Duodenal mucosa (tissue), 2 donors: ENCODE results near the gene ZBTB46.

ENCODE experiments used
- H3K27ac ChIP-seq: one replicate; pipeline ENCODE4 v1.7.0; 2013; ENCODE audit warnings: low read depth, low read length
- H3K27me3 ChIP-seq, 2 donors: one replicate each; pipeline ENCODE4 v1.7.0; 2013; ENCODE audit warnings: low read length in 2 of 2, control low read depth in 1 of 2; ENCODE audit not compliant: insufficient read depth in 2 of 2, control insufficient read depth in 1 of 2
- H3K36me3 ChIP-seq, 2 donors: one replicate each; pipeline ENCODE4 v1.7.0; 2013; ENCODE audit warnings: low read length in 2 of 2, control low read depth in 1 of 2; ENCODE audit not compliant: insufficient read depth in 2 of 2, control insufficient read depth in 1 of 2
- H3K4me1 ChIP-seq, 2 donors: one replicate each; pipeline ENCODE4 v1.7.0; 2013; ENCODE audit warnings: low read length in 2 of 2, control low read depth in 1 of 2; ENCODE audit not compliant: insufficient read depth in 2 of 2, control insufficient read depth in 1 of 2
- H3K4me3 ChIP-seq, 2 donors: one replicate each; pipeline ENCODE4 v1.7.0; 2013; ENCODE audit warnings: low read length in 2 of 2, low read depth in 1 of 2
- H3K9ac ChIP-seq, 2 donors: one replicate each; pipeline ENCODE4 v1.7.0; 2013; ENCODE audit warnings: low read length in 2 of 2, low read depth in 1 of 2
- H3K9me3 ChIP-seq, 2 donors: one replicate each; pipeline ENCODE4 v1.7.0; 2013; ENCODE audit warnings: low read length in 2 of 2, control low read depth in 1 of 2; ENCODE audit not compliant: control insufficient read depth in 1 of 2

ZBTB46 gene

GRCh38 chr20:63741354-63741675 is 89.7 kb downstream of the ZBTB46 start:
- H3K4me3 ChIP-seq: peak overlapping the region in 1 of 2 donors; percentile 62
- no peak overlapping the region for H3K9ac ChIP-seq
- H3K27me3 ChIP-seq: no peaks in the 10 kb centered on the region
- H3K36me3 ChIP-seq: peaks cover 0 to 4% of the 10 kb centered on the region in 2 donors
- no peaks in the 10 kb centered on the region for H3K9me3 ChIP-seq
- H3K4me1 ChIP-seq: peaks cover 16 to 35% of the 10 kb centered on the region in 2 donors
- H3K27ac ChIP-seq: no peak overlapping the region

- Histone ChIP-seq H3K9me3 (no peaks in the 10 kb centered on the region), H3K4me1 (peaks cover 21 to 40% of the 10 kb centered on the region in 2 donors), H3K36me3 (peaks cover 0 to 6% of the 10 kb centered on the region in 2 donors), H3K4me3 (peak overlapping the region; percentile 62 to 65), H3K9ac (peak overlapping the region; percentile 65 to 70), H3K27ac (peak overlapping the region; percentile 75), H3K27me3 (no peaks in the 10 kb centered on the region)
Observed at GRCh38 chr20:63740627-63741353, 90.3 kb downstream of the ZBTB46 start.

DNA sequence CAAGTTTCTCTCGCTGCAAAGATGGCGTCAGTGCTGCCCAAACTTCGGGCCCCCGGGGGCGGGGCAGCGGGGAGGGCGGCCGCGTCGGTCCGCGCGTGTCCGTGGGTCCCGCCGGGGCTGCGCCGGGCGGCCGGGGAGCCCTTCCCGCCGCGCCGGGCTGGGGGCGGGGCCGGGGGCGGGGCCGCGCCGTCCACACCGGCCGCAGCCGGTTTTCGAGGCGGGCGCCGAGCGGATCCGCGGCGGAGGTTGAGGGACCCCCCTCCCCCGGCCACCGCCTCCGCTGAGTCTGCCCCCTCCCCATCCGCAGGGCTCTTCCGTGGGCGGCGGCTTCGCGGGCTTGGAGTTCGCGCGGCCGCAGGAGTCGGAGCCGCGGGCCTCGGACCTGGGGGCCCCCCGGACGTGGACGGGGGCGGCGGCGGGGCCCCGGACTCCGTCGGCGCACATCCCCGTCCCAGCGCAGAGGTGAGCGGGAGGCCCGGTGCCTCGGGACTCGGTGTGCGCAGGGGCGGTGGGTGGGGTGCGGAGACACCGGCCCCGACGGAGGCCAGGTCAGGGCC is 90.9 kb downstream of the ZBTB46 start:
- Histone ChIP-seq H3K9ac (peak overlapping the region; percentile 65 to 70), H3K4me1 (peaks cover 24 to 45% of the 10 kb centered on the region in 2 donors), H3K9me3 (no peaks in the 10 kb centered on the region), H3K4me3 (peak overlapping the region; percentile 62 to 65), H3K36me3 (peaks cover 0 to 13% of the 10 kb centered on the region in 2 donors), H3K27ac (peak overlapping the region; percentile 75), H3K27me3 (no peaks in the 10 kb centered on the region)

- peak within 1 kb of the TSS; percentile 65 to 70 for H3K9ac ChIP-seq
- peaks cover 0 to 20% of the 10 kb centered on the region in 2 donors for H3K36me3 ChIP-seq
- no peaks in the 10 kb centered on the region for H3K27me3 ChIP-seq
- H3K27ac ChIP-seq: peak within 1 kb of the TSS; percentile 75
- peaks cover 24 to 45% of the 10 kb centered on the region in 2 donors for H3K4me1 ChIP-seq
- no peaks in the 10 kb centered on the region for H3K9me3 ChIP-seq
- peak within 1 kb of the TSS; percentile 62 to 65 for H3K4me3 ChIP-seq
Observed at GRCh38 chr20:63739130-63740069, 91.7 kb downstream of the ZBTB46 start, which contains the start of gene SLC2A4RG. TSS of gene SLC2A4RG (plus strand) at chr20:63739776. CDS start at chr20:63739913, 137 bp downstream.

DNA sequence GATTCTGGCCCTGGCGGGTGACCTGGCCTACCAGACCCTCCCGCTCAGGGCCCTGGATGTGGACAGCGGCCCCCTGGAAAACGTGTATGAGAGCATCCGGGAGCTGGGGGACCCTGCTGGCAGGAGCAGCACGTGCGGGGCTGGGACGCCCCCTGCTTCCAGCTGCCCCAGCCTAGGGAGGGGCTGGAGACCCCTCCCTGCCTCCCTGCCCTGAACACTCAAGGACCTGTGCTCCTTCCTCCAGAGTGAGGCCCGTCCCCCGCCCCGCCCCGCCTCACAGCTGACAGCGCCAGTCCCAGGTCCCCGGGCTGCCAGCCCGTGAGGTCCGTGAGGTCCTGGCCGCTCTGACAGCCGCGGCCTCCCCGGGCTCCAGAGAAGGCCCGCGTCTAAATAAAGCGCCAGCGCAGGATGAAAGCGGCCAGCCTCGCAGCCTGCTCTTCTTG is 92.4 kb downstream of the ZBTB46 start:
- Histone ChIP-seq H3K27ac (peak overlapping the region; percentile 66), H3K4me1 (peaks cover 24 to 45% of the 10 kb centered on the region in 2 donors), H3K4me3 (peak overlapping the region; percentile 40 to 47), H3K36me3 (peaks cover 6 to 27% of the 10 kb centered on the region in 2 donors), H3K9me3 (no peaks in the 10 kb centered on the region), H3K27me3 (no peaks in the 10 kb centered on the region), H3K9ac (no peak overlapping the region)

GRCh38 chr20:63737945-63738686 is 92.9 kb downstream of the ZBTB46 start:
- H3K27ac ChIP-seq: no peak overlapping the region
- H3K9me3 ChIP-seq: no peaks in the 10 kb centered on the region
- peak overlapping the region in 1 of 2 donors; percentile 12 for H3K9ac ChIP-seq
- peaks cover 11 to 29% of the 10 kb centered on the region in 2 donors for H3K36me3 ChIP-seq
- H3K27me3 ChIP-seq: no peaks in the 10 kb centered on the region
- peaks cover 24 to 45% of the 10 kb centered on the region in 2 donors for H3K4me1 ChIP-seq
- H3K4me3 ChIP-seq: peak overlapping the region; percentile 47 to 59

DNA sequence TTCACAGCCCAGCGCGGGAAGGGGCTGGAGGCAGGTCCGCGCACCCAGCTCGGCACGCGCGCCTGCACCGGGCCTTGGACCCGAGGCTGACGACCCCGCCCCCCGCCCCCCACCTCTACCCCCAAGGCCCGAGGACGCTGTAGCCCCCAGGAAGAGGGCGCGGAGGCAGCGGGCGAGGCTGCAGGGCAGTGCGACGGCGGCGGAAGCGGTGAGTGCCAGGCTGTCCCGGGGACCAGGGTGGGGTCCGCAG is 93.4 kb downstream of the ZBTB46 start:
- H3K27ac ChIP-seq: no peak overlapping the region
- H3K4me1 ChIP-seq: peaks cover 24 to 48% of the 10 kb centered on the region in 2 donors
- H3K9ac ChIP-seq: no peak overlapping the region
- H3K9me3 ChIP-seq: no peaks in the 10 kb centered on the region
- peak overlapping the region; percentile 58 to 59 for H3K4me3 ChIP-seq
- H3K27me3 ChIP-seq: no peaks in the 10 kb centered on the region
- peaks cover 16 to 34% of the 10 kb centered on the region in 2 donors for H3K36me3 ChIP-seq

DNA sequence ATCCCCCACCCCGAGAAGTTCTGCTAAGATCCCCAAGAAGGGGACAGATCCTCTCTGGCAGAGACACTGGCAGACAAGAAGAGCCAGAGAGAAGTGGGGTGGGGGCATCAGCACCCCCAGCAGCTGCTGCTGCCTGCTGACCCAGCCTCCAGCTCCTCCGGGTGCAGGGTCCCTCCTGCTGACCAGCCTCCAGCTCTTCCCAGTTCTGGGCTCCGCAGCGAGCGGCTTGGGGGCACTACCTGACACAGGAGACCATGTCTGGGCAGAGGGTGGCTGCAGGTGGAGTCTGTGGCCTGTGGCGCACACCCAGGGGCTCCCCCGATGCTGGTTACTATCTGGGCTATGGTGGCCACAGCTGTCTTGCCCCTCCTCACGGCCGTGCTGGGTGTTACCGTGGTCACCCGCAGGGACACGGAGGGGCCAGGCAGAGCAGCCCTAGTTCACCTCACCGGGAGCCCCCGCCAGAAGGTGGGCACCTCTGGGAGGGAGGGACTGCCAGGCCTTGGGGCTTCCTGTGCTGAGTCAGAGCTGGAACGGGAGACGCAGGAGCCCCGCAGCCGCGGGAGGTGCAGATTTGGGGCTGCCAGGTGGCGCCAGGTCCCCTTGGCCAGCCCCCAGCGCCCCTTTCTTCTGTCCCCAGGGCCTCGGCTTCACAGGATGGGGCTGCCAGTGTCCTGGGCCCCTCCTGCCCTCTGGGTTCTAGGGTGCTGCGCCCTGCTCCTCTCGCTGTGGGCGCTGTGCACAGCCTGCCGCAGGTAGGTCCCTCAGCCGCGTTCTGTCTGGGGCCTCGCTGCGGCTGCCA is 94.0 kb downstream of the ZBTB46 start:
- Histone ChIP-seq H3K4me3 (peak overlapping the region; percentile 58 to 59), H3K27me3 (no peaks in the 10 kb centered on the region), H3K27ac (no peak overlapping the region), H3K36me3 (peaks cover 17 to 37% of the 10 kb centered on the region in 2 donors), H3K9me3 (no peaks in the 10 kb centered on the region), H3K4me1 (peaks cover 24 to 53% of the 10 kb centered on the region in 2 donors), H3K9ac (peak overlapping the region; percentile 51 to 59)
